Activated gamma-delta T cell treated with anti-CD3 and anti-CD28 coated beads, Interleukin-2, amount 50 U/mL, for 16 hours (primary cell): Measurements from ENCODE around the gene MRPS7.
"Not testable (repeated sequence)": the region's sequence is repeated elsewhere in the genome, so short reads cannot be mapped to it uniquely, and the experiment has no call there.

Experiments
- DNase-seq: peaks from one replicate; pipeline ENCODE4 v3.0.0-alpha.2; 2020; ENCODE audit warnings: low read depth

MRPS7 gene

DNA sequence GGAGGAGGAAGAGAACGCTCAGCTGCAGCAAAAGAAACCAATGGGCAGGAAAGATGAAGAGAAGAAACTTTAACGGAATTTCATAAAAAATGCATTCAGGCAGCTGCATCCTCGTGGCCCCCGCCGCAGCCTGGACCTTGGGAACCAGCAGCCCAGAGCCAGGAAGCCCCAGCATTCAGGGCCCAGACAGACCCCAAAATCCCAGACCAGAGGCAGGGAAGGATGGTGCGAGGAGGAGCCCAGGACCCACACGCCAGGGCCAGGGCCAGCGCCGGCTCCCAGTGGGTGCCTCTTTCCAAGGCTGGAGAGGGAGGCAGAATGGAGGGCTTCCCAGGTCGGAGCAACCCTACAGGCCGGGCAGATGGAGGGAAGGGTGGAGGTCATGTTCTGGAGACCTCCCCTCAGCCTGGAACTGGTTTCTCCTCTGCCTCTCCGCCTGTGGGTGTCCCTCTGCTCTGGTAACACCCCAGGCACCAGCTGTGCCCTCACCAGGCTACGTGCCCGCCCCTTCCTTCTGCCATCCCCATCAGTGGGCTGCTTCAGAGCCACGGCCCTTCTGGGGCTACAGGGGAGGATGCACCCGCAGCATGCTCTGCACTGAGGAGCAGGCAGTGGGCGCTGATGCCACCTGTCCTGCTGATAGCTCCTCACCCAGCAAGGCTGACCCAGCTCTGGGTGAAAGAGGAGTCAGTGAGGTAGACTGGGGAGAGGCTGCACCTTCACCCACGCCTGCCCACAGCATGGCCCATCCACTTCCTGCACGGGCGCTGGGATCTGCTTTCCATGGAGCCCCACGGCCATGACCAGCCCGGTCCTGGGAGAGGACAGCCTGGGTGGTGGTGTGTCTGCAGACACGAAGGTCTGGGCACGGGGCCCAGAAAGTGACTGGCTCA, 10.5 kb downstream of the MRPS7 start:
- DNase-seq, result no peak

- DNase-seq, result no peak
These were observed 11.1 kb downstream of the MRPS7 start for GRCh38 chr17:75272848-75273184.

- no peak for DNase-seq
These were observed 12.5 kb downstream of the MRPS7 start for GRCh38 chr17:75273977-75274708.

DNA sequence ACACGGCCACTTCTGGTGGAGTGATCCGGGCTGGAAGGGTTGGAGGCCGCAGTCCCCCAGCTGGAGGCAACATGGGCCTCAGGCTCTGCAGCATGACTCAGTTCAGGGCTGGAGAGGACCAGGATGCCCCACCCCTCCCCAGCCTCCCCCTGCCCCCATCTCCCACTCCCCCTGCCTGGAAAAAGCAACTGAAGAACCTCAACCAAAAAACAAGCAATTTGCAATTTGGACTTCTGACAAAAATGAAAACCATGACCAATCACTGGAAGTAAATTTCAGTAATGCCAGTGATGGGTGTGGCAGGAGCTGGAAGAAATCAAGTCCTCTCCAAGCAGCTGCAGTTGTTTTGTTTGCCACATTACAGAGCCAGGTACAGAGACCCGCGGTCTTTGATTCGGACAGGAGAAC, 16.0 kb downstream of the MRPS7 start:
- no peak for DNase-seq

DNA sequence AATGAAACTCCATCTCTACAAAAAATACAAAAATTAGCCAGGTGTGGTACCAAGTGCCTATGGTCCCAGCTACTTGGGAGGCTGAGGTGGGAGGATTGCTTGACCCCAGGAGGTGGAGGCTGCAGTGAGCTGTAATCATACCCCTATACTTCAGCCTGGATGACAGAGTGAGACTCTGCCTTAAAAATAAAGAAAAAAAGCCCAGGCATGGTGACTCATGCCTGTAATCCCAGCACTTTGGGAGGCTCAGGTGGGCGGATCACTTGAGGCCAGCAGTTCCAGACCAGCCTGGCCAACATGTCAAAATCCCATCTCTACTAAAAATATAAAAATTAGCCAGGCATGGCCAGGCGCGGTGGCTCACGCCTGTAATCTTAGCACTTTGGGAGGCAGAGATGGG, 18.5 kb downstream of the MRPS7 start:
- DNase-seq, result not testable (repeated sequence)

DNA sequence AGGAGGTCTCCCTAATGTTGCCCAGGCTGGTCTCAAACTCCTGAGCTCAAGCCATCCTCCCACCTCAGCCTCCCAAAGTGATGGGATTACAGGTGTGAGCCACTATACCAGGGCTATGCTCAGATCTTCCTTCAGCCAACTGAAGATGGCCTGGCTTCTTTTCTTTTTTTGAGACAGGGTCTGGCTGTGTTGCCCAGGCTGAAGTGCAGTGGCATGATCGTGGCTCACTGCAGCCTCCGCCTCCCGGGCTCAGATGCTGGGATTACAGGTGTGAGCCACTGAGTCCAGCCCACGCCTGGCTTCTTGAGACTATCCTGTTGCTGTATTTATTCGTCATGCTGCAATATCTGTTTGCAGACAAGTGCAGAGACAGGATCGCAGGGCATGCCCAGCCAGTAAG, 23.4 kb downstream of the MRPS7 start:
- no peak for DNase-seq

DNA sequence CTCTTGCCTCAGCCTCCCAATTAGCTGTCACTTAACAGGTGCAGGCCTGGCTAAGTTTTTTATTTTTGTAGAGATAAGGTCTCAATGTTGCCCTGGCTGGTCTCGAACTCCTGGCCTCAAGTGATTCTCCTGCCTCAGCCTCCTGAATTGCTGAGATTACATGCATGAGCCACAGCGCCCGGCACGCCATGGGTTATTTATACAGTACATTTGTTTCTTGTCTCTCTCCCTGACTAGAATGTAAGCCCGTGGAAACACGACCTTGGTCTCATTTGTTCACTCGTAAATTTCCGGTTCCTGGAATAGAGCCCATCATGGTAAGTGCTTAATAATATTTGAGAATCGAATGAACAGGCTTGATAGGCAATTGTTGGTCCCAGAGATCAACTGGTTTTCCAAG, 25.5 kb downstream of the MRPS7 start:
- DNase-seq, result no peak

DNA sequence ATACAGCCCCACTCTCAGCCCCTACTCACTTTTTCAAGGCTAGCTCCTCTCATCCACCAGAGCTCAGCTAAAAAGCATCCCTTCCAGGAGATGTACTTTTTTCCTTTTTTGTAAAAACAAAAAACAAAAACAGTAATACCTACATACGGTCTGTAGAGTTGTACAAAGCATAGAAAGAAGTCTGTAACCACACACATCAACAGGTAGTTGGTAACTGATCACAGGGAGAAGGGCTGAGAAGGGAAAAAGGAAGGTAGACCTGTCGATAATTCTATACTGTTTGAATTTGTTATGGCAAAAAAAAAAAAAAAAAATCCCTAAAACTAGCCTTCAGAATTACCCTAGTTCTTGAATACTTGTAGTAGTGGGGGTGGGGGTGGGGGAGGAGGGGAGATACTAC, 26.7 kb downstream of the MRPS7 start:
- DNase-seq, result no peak

- no peak for DNase-seq
These were observed 27.1 kb downstream of the MRPS7 start for GRCh38 chr17:75288770-75289114.

- peak; percentile 92 for DNase-seq
These were observed 27.6 kb downstream of the MRPS7 start, which contains the start of gene SLC25A19 for GRCh38 chr17:75289115-75289831. Gene SLC25A19 (minus strand): TSS chr17:75289433. CDS start chr17:75286764, 2,669 bp downstream.

DNA sequence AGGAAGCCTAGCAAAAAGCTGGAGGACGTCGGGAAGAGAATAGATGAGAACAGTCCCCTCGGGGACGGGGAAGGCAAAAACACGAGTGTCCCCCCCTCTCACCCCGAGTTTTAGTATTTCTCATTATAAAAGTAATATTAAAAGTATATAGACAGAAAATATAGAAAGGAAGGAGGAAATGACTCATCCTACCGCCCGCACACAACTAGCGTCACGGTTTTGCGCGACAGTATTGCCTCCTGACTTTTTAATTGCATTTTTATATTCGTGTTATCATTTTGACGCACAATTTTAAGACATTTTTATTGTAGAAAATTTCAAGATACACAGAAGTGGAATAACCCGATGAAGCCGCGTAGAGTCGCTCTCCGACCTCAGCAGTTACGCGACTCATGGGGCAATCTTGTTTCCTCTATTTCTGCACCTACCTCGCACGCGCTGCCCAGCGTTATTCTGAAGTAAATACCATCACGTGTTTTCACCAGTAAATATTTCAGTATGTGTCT, 28.2 kb downstream of the MRPS7 start:
- peak; percentile 29 for DNase-seq

GRCh38 chr17:75292810-75293448, 31.2 kb downstream of the MRPS7 start:
- DNase-seq, result not testable (repeated sequence)

GRCh38 chr17:75295201-75296158, 33.8 kb downstream of the MRPS7 start:
- DNase-seq, result no peak

DNA sequence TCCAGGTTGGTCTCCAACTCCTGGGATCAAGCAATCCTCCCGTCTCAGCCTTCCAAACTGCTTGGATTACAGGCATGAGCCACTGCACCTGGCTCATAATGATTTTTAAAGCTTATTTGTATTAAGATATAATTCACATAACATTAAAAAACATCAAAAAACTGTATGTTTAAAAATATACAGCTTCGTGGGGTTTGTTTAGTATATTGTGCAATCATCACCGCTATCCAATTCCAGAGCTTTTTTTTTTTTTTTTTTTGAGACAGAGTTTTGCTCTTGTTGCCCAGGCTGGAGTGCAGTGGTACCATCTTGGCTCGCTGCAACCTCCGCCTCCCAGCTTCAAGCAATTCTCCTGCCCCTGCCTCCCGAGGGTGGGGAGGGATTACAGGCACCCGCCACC, 38.6 kb downstream of the MRPS7 start:
- no peak for DNase-seq

DNA sequence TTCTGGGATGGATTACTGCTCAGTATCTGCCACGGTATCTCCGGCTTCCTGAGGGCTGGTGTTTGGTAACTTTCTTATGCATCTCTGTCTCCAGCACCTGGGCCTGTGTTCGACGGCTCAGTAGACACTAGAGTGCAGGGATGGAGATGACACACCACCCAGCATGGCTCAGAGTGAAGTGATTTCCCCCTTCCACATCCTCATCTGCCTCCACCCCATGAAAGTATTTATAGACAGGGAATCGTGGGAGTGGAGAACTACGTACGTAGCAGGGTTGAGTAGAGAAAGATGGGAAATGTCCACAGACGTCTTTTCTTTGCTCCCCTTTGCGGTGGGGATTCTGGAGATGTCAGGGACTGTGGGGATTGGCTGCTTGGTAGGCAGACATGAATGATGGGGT, 39.4 kb downstream of the MRPS7 start:
- DNase-seq, result no peak

GRCh38 chr17:75301502-75302206, 40.0 kb downstream of the MRPS7 start:
- DNase-seq, result no peak

DNA sequence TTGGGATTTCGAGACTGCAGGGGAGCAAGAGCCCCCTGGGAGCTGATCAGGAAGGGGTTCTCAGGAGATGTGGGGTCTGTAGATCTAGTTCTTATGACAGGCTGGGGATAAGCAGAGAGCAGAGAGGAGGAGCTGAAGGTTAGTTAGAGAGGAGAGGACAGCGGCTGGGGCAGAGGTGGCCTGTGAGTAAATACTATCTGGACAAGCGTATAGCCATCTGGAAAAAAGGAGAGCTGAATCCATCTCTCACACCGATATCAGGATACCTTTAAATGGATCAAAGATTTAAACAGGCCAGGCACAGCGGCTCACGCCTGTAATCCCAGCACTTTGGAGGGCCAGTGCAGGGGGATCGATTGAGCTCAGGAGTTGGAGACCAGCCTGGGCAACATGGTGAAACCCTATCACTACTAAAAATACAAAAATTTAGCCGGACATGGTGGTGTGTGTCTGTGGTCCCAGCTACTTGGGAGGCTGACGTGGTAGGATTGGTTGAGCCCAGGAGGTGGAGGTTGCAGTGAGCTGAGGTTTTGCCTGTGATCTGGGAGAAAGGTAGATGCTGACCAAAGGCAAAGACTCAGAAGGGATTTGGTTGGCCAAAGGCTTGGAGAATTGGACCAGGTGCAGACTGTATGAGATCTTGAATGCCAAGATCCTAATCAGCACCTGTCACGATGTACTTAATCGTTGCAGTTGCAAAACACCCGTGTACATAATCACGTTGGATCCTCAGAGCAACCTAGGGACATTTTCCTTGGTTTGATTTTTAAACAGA, 46.5 kb downstream of the MRPS7 start:
- no peak for DNase-seq

DNA sequence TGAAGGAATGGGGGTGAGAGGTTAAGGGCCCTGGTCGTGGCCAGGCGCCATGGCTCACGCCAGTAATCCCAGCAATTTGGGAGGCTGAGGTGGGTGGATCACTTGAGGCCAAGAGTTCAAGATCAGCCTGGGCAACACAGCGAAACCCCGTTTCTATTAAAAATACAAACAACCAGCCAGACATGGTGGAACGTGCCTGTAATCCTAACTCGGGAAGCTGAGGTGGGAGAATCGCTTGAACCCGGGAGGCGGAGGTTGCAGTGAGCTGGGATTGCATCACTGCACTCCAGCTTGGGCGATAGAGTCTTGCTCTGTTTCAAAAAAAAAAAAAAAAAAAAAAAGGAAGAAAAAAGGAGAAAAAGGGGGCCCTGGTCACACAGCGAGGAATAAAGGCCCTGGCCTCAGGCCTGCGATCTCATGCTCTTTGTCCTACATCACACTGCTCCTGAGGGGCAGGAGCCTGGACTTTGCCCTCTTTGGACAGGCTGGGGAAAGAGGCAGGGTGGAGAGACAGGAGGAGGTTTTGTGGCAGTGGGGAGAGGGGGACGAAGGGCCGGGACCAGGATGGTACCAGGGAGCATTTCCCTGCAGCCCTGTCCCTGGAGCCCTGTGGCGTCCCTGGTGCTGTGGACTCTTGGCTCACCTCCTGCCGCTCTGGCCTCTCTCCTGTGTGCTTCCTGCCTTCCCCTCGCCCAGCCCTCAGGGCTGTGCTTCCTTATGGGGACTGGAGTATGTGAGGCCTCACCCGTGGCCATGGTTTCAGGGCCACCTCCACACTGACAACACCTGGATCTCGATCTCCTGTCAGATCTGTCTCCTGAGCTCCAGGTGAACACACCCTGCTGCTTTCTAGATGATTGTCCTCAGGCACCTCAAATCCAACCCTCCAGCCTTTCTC, 47.3 kb downstream of the MRPS7 start:
- no peak for DNase-seq
